HCT116 (cell line): ENCODE data around the gene SHANK1. TPM values are rescaled to one million over a fixed set of nuclear protein-coding genes. Genes with fewer than 3 reads are reported as not detected.

ENCODE experiments used
- ATAC-seq: fragments of 200-7000 bp; cut with Tn5 transposase; 2 replicates; pipeline ENCODE4 v1.9.1; 2020; ENCODE audit warnings: mild to moderate bottlenecking, moderate library complexity
- BruUV-seq: library from RNA; stranded (reverse); fragments of 400-500 nt; replicated peaks from 2 replicates; lab custom pipeline; 2021; lab: Mats Ljungman, UMichigan
- CTCF ChIA-PET: fragments of 300-600 bp; sonication (Branson Sonifier 250); formaldehyde crosslinking; loops from one replicate; lab custom pipeline; 2021; ENCODE audit warnings: antibody characterized with exemption; lab: Charles Lee
- POLR2A ChIA-PET: fragments of 300-600, 350-600 bp; sonication (Branson Sonifier 250); formaldehyde crosslinking; loops from one replicate; lab custom pipeline; 2021; ENCODE audit warnings: antibody characterized with exemption; lab: Charles Lee
- RAD21 ChIA-PET, 2 experiments: fragments of 300-600 bp; sonication (Branson Sonifier 250); formaldehyde crosslinking; loops; one replicate each; lab custom pipeline; 2023; ENCODE audit warnings: low total read pairs in 2 of 2; ENCODE audit not compliant: uncharacterized antibody in 2 of 2, unreplicated experiment in 2 of 2, low non-redundant PET in 1 of 2; lab: Charles Lee
- DNase-seq: peaks from one replicate; pipeline ENCODE4 v3.0.0-alpha.2; 2010; ENCODE audit warnings: low read depth, low spot score
- H2AFZ ChIP-seq: fragments of 200-600 bp; shearing (Covaris generic), sonication (generic); 2 replicates; pipeline ENCODE4 v1.6.1; 2017; ENCODE audit warnings: low read depth, mixed run types, mixed read lengths, antibody characterized with exemption, low read length; ENCODE audit not compliant: poor library complexity, severe bottlenecking
- H3K27ac ChIP-seq: 2 replicates; pipeline ENCODE4 v1.5.1; 2012; ENCODE audit warnings: low read depth, low read length
- H3K27me3 ChIP-seq: fragments of 200-600 bp; sonication (generic); 2 replicates; pipeline ENCODE4 v1.6.1; 2016; ENCODE audit warnings: mixed run types, low read length, mixed read lengths; ENCODE audit not compliant: insufficient read depth
- H3K36me3 ChIP-seq, 2 experiments: fragments of 200-500 bp in 1 of 2; fragments of 200-600 bp in 1 of 2; sonication (Bioruptor generic) in 1 of 2; sonication (generic) in 1 of 2; 2 replicates each; pipeline versions ENCODE4 v1.5.1 to v1.6.1; 2014 to 2016; ENCODE audit warnings: low read length in 2 of 2, inconsistent platforms in 1 of 2, mixed read lengths in 1 of 2, mixed run types in 1 of 2; ENCODE audit not compliant: insufficient read depth in 2 of 2, control insufficient read depth in 1 of 2
- H3K4me1 ChIP-seq, 2 experiments: fragments of 200-600 bp in 1 of 2; sonication (generic) in 1 of 2; 2 replicates each; pipeline versions ENCODE4 v1.5.1 to v1.6.1; 2012 to 2017; ENCODE audit warnings: low read length in 2 of 2, inconsistent platforms in 1 of 2, mild to moderate bottlenecking in 1 of 2, mixed read lengths in 1 of 2, mixed run types in 1 of 2, moderate library complexity in 1 of 2; ENCODE audit not compliant: insufficient read depth in 2 of 2, control insufficient read depth in 1 of 2
- H3K4me2 ChIP-seq: fragments of 200-600 bp; sonication (generic); 2 replicates; pipeline ENCODE4 v1.6.1; 2017; ENCODE audit warnings: mixed run types, low read length, mixed read lengths
- H3K4me3 ChIP-seq, 2 experiments: fragments of 200-600 bp in 1 of 2; sonication (generic) in 1 of 2; replicated peaks in 1 of 2; 2 replicates each; pipeline ENCODE4 v1.5.1; 2011 to 2016; ENCODE audit warnings: low read length in 2 of 2, control low read depth in 1 of 2, low read depth in 1 of 2, mild to moderate bottlenecking in 1 of 2, mixed read lengths in 1 of 2, mixed run types in 1 of 2
- H3K79me2 ChIP-seq: fragments of 200-600 bp; sonication (generic); 2 replicates; pipeline ENCODE4 v1.6.1; 2017; ENCODE audit warnings: mild to moderate bottlenecking, mixed run types, low read length, moderate library complexity, mixed read lengths; ENCODE audit not compliant: insufficient read depth
- H3K9ac ChIP-seq: fragments of 200-600 bp; sonication (generic); 2 replicates; pipeline ENCODE4 v1.6.1; 2016; ENCODE audit warnings: low read length, mixed read lengths
- H3K9me2 ChIP-seq: fragments of 200-600 bp; sonication (generic), shearing (Covaris generic); 2 replicates; pipeline ENCODE4 v1.6.1; 2017; ENCODE audit warnings: mixed run types, mild to moderate bottlenecking, moderate library complexity; ENCODE audit not compliant: insufficient read depth
- H3K9me3 ChIP-seq, 2 experiments: fragments of 200-500 bp in 1 of 2; fragments of 200-600 bp in 1 of 2; sonication (Bioruptor generic) in 1 of 2; sonication (generic) in 1 of 2; 2 replicates each; pipeline ENCODE4 v1.6.1; 2014 to 2017; ENCODE audit warnings: low read length in 2 of 2, mixed read lengths in 2 of 2, inconsistent platforms in 1 of 2, low read depth in 1 of 2, mild to moderate bottlenecking in 1 of 2, mixed run types in 1 of 2, moderate library complexity in 1 of 2; ENCODE audit not compliant: control insufficient read depth in 1 of 2, insufficient read depth in 1 of 2
- H4K20me1 ChIP-seq: fragments of 200-600 bp; sonication (generic), shearing (Covaris generic); 2 replicates; pipeline ENCODE4 v1.6.1; 2017; ENCODE audit warnings: mixed run types, mild to moderate bottlenecking, moderate library complexity; ENCODE audit not compliant: insufficient read depth
- ATF3 ChIP-seq: IDR thresholded peaks from 2 replicates; pipeline ENCODE4 v1.6.1; 2012
- EZH2 ChIP-seq: fragments of 200-600 bp; sonication (generic); IDR thresholded peaks from 2 replicates; pipeline ENCODE4 v1.6.1; 2017; ENCODE audit warnings: antibody characterized with exemption, mixed run types
- EZH2phosphoT487 ChIP-seq: fragments of 200-600 bp; IDR thresholded peaks from 2 replicates; pipeline ENCODE4 v1.6.1; 2018; ENCODE audit warnings: antibody characterized with exemption, borderline replicate concordance
- FOSL1 ChIP-seq: IDR thresholded peaks from 2 replicates; pipeline ENCODE4 v1.6.1; 2012; ENCODE audit warnings: low read depth
- MAX ChIP-seq: IDR thresholded peaks from 2 replicates; pipeline ENCODE4 v1.6.1; 2012
- RAD21 ChIP-seq: IDR thresholded peaks from 2 replicates; pipeline ENCODE4 v1.6.1; 2012; ENCODE audit warnings: low read depth, mild to moderate bottlenecking
- REST ChIP-seq: IDR thresholded peaks from 2 replicates; pipeline ENCODE4 v1.6.1; 2012; ENCODE audit warnings: low read depth
- SP1 ChIP-seq: IDR thresholded peaks from 2 replicates; pipeline ENCODE4 v1.6.1; 2012; ENCODE audit warnings: low read depth
- ZNF274 ChIP-seq: fragments of 200-500 bp; sonication (Bioruptor generic); IDR thresholded peaks from 2 replicates; pipeline ENCODE4 v1.6.1; 2014; ENCODE audit warnings: mild to moderate bottlenecking, low read depth, low read length, inconsistent platforms
- intact Hi-C: fragments of 100-400 bp; cut with micrococcal nuclease; formaldehyde crosslinking; loops from 2 replicates; pipeline ENCODE4 v1.10.0; 2022
- total RNA-seq: library from RNA; stranded (reverse); gene quantifications from one replicate; pipeline ENCODE4 v1.2.1, GENCODE V29; 2021; ENCODE audit not compliant: unreplicated experiment
- TF ChIP-seq, protein P1 (sequence below): IDR thresholded peaks from 2 replicates; pipeline ENCODE4 v1.6.1; 2011; ENCODE audit warnings: mild to moderate bottlenecking, low read length, moderate library complexity; ENCODE audit not compliant: insufficient replicate concordance; ENCODE audit errors: extremely low read depth

Gene SHANK1
- total RNA-seq, 1 experiment from 2014 or later, result 3.0 TPM

GRCh38 chr19:50667177-50667758 is 52.3 kb downstream of the SHANK1 start:
- intact Hi-C loops, result no loop called here
- TF ChIP-seq, protein P1, sequence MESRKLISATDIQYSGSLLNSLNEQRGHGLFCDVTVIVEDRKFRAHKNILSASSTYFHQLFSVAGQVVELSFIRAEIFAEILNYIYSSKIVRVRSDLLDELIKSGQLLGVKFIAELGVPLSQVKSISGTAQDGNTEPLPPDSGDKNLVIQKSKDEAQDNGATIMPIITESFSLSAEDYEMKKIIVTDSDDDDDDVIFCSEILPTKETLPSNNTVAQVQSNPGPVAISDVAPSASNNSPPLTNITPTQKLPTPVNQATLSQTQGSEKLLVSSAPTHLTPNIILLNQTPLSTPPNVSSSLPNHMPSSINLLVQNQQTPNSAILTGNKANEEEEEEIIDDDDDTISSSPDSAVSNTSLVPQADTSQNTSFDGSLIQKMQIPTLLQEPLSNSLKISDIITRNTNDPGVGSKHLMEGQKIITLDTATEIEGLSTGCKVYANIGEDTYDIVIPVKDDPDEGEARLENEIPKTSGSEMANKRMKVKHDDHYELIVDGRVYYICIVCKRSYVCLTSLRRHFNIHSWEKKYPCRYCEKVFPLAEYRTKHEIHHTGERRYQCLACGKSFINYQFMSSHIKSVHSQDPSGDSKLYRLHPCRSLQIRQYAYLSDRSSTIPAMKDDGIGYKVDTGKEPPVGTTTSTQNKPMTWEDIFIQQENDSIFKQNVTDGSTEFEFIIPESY, result no peak
- no peak for TF ChIP-seq RAD21
- TF ChIP-seq MAX, result no peak
- TF ChIP-seq ATF3, result no peak
- no peak for TF ChIP-seq FOSL1
- TF ChIP-seq SP1, result no peak
- TF ChIP-seq EZH2, result no peak
- TF ChIP-seq EZH2phosphoT487, result no peak
- no peak for TF ChIP-seq ZNF274
- no peak for TF ChIP-seq REST
- TF ChIP-seq, all 23 proteins: peak for 0
- peaks cover 0 to 9% of the 10 kb centered on the region in 2 experiments; a peak in 2 of 4 replicates for H3K4me1 ChIP-seq
- no peaks in the 10 kb centered on the region for H3K9me2 ChIP-seq
- H3K9me3 ChIP-seq, result no peaks in the 10 kb centered on the region
- no peaks in the 10 kb centered on the region for H3K79me2 ChIP-seq
- no peak overlapping the region for H3K9ac ChIP-seq
- H3K27ac ChIP-seq, result no peak overlapping the region
- ATAC-seq (no peak), DNase-seq (no peak)
- H3K27me3 ChIP-seq, result no peaks in the 10 kb centered on the region
- ChIA-PET POLR2A (no interaction called here), CTCF (no interaction called here), RAD21 (no interaction called here)
- no peak overlapping the region for H3K4me3 ChIP-seq
- H4K20me1 ChIP-seq, result no peaks in the 10 kb centered on the region
- no peaks in the 10 kb centered on the region for H3K36me3 ChIP-seq
- no peak overlapping the region for H2AFZ ChIP-seq
- no TSS peak for BruUV-seq
- H3K4me2 ChIP-seq, result no peak overlapping the region
